ENCODE results near the gene ANAPC13.

GRCh38 chr3:134486577-134487041 lies 824 bp upstream of the ANAPC13 start:
- no peak for TF ChIP-seq POLR2AphosphoS5 (IDR thresholded peaks at IDR 0.05; ENCODE audit: low read depth, low read length)
- TF ChIP-seq POLR2A (IDR thresholded peaks at IDR 0.05; ENCODE audit: low read depth, low read length), result no peak
